Right cardiac atrium (tissue), 5 donors: ENCODE data around the gene RDX. TPM values are rescaled to one million over a fixed set of nuclear protein-coding genes. Genes with fewer than 3 reads are reported as not detected.
"Not testable (repeated sequence)": the region's sequence is repeated elsewhere in the genome, so short reads cannot be mapped to it uniquely, and the experiment has no call there.

Source experiments
- ATAC-seq, 2 donors: fragments of 200-7000 bp; cut with Tn5 transposase; one replicate each; pipeline versions ENCODE4 v1.8.0 to v1.9.1; 2020; ENCODE audit warnings: moderate library complexity in 2 of 2, mild to moderate bottlenecking in 1 of 2
- DNase-seq, 3 donors: peaks; one replicate each; pipeline ENCODE4 v3.0.0-alpha.2; 2020
- H3K27ac ChIP-seq: one replicate; pipeline ENCODE4 v1.5.1; 2013; ENCODE audit warnings: mild to moderate bottlenecking, low read length, control low read depth, moderate library complexity
- H3K27me3 ChIP-seq: one replicate; pipeline ENCODE4 v1.6.1; 2013; ENCODE audit not compliant: control insufficient read depth, insufficient read depth
- H3K4me1 ChIP-seq: one replicate; pipeline ENCODE4 v1.6.1; 2013; ENCODE audit warnings: low read length; ENCODE audit not compliant: control insufficient read depth, insufficient read depth
- H3K4me3 ChIP-seq: one replicate; pipeline ENCODE4 v1.5.1; 2013; ENCODE audit warnings: low read length, control low read depth
- H3K9me3 ChIP-seq: one replicate; pipeline ENCODE4 v1.6.1; 2013; ENCODE audit warnings: low read length; ENCODE audit not compliant: control insufficient read depth
- WGBS: extraction: QIAGEN DNeasy Blood & Tissue Kit; methylation state at CpG from one replicate; pipeline ENCODE4 v1.1.7; 2013; 5-methylcytosine and 5-hydroxymethylcytosine counted together
- intact Hi-C, 4 donors: fragments of 100-400 bp; cut with DNase I; formaldehyde crosslinking; loops; one replicate each; pipeline versions ENCODE4 v1.11.0 to v1.14.0; 2022 to 2023
- polyA plus RNA-seq: library from polyadenylated mRNA; stranded (reverse); fragments of 200-250 nt; gene quantifications from one replicate; pipeline ENCODE4 v1.2.3, GENCODE V29; 2013
- total RNA-seq, 4 donors: library from RNA; stranded (reverse); fragmentation: NEBNext Ultra II Directional; extraction: Animal tissue kit (Norgen Biotek cat#: 25700); gene quantifications; one replicate each; pipeline ENCODE4 v1.2.1, GENCODE V29; 2021
- donor health status: healthy with polysubstance abuse.
- donor health status: DM: no; HTN: yes; CAD: no.
- donor health status: DM: no; HTN: no; CAD: no.
- donor health status: DM: no; HTN: yes; CAD: no; lungs with severe emphysema.
- donor health status: DM: yes; HTN: yes; CAD: no.

RDX gene
- total and polyA plus RNA-seq, 5 donors = 37.5 to 135 (median 118) TPM

DNA sequence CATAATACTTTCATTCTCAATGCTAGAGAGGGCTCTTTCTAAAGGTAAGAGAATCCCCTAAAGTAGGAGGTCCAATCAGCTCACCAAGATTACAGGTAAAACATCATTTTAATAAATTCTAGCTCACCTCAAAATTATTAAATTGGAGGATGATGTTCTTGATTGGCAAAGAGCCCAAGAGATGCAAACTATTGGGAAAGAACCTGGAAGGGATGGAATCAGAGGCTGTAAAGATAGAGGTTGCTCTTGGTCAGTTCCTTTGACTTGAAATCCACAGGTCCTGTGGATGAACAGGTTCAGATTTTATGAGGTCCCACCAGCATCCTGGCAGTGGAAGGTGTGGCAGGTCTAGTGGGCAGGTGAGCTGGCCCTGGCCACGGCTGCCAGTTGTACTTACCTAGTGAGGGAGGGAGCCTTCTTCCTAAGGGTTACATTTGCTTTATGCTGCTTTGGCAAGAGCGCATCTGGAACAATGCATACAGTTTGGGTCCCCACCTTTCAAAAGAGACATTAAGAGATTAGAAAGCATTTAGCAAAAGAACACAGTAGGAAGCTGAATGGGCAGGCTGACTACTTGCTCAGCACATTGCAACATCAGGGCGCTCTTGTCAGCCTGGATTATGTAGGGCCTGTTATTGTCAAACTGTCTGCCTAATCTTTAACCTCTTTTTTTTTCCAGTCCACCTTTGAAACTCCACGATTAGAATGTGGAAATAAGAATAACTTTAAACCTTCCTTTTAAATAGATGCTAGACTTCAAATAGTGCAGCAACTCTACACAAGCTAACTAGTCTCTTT lies 97.0 kb downstream of the RDX start:
- Histone ChIP-seq H3K27me3 (no peaks in the 10 kb centered on the region), H3K4me3 (no peak overlapping the region), H3K4me1 (no peaks in the 10 kb centered on the region), H3K9me3 (no peaks in the 10 kb centered on the region), H3K27ac (no peak overlapping the region)
- intact Hi-C loops = no loop called here
- ATAC-seq = no peak
- WGBS = 81% methylated on average over 4 of the region's 4 CpGs
- DNase-seq = no peak

DNA sequence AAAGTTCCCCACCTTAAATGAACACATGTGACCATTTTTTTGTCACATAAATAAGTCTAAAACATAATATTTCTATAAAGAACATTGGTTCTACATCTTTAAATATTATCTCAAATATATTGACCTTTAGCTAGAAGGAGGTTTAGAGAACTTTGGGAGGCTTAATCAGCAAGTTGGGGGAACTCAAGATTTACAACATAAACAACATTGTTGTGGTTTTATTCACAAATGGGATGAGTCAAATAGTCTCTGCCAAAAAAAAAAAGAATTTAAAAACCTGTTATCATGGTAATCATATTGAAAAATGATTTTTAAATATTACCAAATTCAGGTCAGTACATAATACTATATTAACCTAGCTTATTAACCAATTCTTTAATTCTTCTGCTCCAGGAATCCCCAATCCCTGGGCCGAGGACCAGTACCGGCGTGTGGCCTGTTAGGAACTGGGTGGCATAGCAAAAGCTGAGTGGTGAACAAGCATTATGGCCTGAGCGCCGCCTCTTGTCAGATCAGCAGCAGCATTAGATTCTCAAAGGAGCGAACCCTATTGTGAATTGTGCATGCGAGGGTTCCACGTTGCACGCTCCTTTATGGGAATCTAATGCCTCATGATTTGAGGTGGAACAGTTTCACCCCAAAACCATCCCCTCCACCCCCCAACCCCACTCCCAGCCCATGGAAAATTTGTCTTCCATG lies 98.2 kb downstream of the RDX start:
- Histone ChIP-seq H3K9me3 (no peaks in the 10 kb centered on the region), H3K4me3 (no peak overlapping the region), H3K4me1 (no peaks in the 10 kb centered on the region), H3K27me3 (no peaks in the 10 kb centered on the region), H3K27ac (no peak overlapping the region)
- WGBS = 95% methylated on average over 9 of the region's 9 CpGs
- ATAC-seq (no peak), DNase-seq (no peak)
- intact Hi-C loops = no loop called here

DNA sequence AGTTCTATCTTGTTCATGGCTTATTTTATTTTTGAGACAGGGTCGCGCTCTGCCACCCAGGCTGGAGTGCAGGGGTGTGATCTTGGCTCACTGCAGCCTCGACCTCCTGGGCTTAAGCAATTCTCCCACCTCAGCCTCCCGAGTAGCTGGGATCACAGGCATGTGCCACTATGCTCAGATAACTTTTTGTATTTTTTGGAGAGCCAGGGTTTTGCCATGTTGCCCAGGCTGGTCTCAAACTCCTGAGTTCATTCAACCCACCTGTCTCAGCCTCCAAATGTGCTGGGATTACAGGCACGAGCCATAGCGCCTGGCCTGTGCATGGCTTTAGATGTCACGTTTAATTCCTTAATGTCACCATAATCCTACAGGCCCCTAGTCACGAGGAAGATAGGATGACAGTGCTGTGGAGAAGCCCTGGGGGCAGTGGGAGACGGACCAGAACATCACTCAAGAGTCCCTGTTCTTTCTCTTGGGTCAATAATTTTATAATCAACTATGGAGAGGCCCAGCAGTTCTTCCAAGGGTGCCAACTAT lies 99.5 kb downstream of the RDX start:
- ATAC-seq (no peak), DNase-seq (no peak)
- no peaks in the 10 kb centered on the region for H3K27me3 ChIP-seq
- WGBS = 93% methylated on average over 9 of the region's 9 CpGs
- no peaks in the 10 kb centered on the region for H3K9me3 ChIP-seq
- no peak overlapping the region for H3K27ac ChIP-seq
- no peaks in the 10 kb centered on the region for H3K4me1 ChIP-seq
- no peak overlapping the region for H3K4me3 ChIP-seq
- intact Hi-C loops = no loop called here

DNA sequence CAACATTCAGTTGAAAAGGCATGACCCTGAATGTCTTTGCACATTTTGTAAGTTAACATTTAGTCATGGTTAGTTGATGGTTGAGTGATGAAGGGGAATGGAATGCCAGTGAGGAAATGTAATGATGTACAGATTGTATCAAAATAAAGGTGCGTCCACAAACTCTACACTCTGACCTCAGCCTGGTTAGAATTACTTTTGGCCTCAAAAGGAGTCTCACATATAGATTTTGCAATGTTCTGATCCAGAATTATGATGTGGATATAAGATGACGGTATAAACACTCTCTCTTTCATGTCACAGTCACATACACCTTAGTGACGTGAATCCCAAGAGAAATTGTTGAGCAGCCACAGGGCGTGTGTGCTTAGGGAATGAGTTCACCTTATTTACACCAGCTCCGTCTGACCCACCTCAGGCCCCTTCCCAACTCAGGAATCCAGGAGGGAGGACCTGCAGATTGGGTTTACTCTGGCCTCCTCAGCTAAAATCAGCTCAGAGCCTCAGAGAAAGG lies 100.1 kb downstream of the RDX start:
- Histone ChIP-seq H3K27ac (no peak overlapping the region), H3K9me3 (no peaks in the 10 kb centered on the region), H3K4me1 (no peaks in the 10 kb centered on the region), H3K27me3 (no peaks in the 10 kb centered on the region), H3K4me3 (no peak overlapping the region)
- no peak for ATAC-seq
- intact Hi-C loops = no loop called here
- 96% methylated on average over 5 of the region's 5 CpGs for WGBS
- DNase-seq = no peak

DNA sequence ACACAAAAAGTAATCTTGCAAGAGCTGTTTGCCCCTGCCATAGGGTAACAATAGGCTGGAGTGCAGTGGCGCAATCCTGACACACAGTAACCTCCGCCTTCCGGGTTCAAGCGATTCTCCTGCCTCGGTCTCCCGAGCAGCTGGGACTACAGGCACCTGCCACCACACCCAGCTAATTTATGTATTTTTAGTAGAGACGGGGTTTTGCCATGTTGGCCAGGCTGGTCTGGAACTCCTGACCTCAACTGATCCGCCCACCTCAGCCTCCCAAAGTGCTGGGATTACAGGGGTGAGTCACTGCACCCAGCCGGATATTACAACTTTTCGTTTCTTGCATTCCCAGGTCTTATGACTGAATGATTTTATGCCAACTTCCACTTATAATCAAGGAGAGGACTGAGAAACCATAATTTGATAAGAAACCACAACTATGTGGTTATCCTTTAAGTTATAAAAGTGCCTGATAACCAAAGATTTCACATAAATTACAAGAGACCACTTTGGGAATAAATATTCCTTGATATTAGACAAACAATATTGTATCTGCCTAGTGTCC lies 102.1 kb downstream of the RDX start:
- H3K27ac ChIP-seq, H3K9me3 ChIP-seq, intact Hi-C loops, H3K4me3 ChIP-seq, ATAC-seq, H3K4me1 ChIP-seq, H3K27me3 ChIP-seq, DNase-seq: not testable (repeated sequence)
- 80% methylated on average over 10 of the region's 10 CpGs for WGBS

DNA sequence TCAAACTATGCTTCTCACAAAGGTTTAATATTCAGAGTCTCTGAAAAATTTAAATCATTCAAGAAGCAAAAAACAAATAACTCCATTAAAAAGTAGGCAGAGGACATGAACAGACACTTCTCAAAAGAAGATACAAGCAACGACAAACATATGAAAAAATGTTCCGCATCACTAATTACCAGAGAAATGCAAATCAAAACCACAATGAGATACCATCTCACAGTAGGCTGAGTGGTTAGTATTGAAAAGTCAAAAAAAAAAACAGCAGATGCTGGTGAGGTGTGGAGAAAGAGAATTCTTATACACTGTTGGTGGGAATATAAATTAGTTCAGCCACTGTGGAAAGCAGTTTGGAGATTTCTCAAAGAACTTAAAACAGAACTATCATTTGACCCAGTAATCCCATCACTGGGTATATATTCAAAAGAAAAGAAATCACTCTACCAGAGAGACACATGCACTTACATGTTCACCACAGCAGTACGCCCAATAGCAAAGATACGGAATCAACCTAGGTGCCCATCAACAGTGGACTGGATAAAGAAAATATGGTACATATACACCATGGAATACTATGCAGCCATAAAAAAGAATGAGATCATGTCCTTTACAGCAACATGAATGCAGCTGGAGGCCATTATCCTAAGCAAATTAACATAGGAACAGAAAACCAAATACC lies 103.7 kb downstream of the RDX start:
- DNase-seq, H3K27me3 ChIP-seq, intact Hi-C loops, H3K4me3 ChIP-seq, H3K9me3 ChIP-seq, H3K4me1 ChIP-seq, H3K27ac ChIP-seq, ATAC-seq: not testable (repeated sequence)
- 92% methylated on average over 4 of the region's 4 CpGs for WGBS

DNA sequence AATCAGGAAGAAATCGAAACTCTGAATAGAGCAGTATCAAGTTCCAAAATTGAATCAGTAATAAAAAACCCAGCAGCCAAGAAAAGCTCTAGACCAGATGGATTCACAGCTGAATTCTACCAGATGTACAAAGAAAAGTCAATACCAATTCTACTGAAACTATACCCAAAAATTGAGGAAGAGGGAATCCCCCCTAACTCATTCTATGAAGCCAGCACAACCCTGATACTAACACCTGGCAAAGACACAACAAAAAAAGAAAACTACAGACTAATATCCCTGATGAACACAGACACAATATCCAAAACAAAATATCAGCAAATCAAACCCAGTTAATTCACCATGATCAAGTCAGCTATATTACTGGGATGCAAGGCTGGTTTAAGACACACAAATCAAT lies 105.5 kb downstream of the RDX start:
- H3K4me3 ChIP-seq = no peak overlapping the region
- WGBS = 86% methylated on average over 1 of the region's 1 CpG
- no peak overlapping the region for H3K27ac ChIP-seq
- intact Hi-C loops = no loop called here
- DNase-seq = no peak
- no peak for ATAC-seq
- no peaks in the 10 kb centered on the region for H3K27me3 ChIP-seq
- no peaks in the 10 kb centered on the region for H3K9me3 ChIP-seq
- no peaks in the 10 kb centered on the region for H3K4me1 ChIP-seq

DNA sequence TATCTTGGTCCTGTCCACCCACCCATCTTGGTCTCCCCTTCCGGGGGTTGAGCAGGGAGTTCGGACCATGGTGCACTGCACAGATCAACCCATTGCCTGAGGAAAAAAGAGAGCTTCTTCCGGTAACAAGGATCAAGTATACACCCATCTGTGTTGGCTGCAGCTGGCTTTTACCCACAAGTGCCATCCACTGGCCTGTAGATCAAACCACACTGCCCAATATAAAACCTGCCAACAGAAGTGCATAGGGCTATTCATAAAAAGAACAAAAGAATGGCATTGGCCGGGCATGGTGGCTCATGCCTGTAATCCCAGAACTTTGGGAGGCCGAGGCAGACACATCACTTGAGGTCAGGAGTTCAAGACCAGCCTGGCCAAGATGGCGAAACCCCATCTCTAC lies 108.7 kb downstream of the RDX start:
- Histone ChIP-seq H3K27me3 (no peaks in the 10 kb centered on the region), H3K4me3 (no peak overlapping the region), H3K27ac (no peak overlapping the region), H3K4me1 (no peaks in the 10 kb centered on the region), H3K9me3 (no peaks in the 10 kb centered on the region)
- ATAC-seq (no peak), DNase-seq (no peak)
- intact Hi-C loops = no loop called here
- 87% methylated on average over 6 of the region's 6 CpGs for WGBS

DNA sequence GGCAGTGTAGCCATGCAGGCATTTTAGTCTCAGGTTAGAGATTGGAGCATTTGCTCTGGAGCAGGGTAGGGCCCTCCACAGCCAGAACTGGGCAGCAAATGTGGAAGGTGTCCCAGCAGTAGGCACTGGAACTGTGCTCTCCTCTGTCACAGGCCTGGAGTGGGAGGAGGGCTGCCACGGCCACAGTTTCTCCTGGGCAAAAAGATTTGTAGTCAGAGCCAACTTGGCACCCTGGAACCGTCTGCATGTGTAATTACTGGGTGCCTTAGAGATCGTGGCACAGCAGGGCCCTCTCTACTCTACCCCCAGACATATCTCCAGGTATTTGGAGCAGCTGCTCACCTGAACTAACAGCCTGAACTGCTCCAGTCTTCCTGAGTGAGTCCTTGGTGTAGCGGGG lies 109.5 kb downstream of the RDX start:
- Histone ChIP-seq H3K4me1 (no peaks in the 10 kb centered on the region), H3K9me3 (no peaks in the 10 kb centered on the region), H3K4me3 (no peak overlapping the region), H3K27me3 (no peaks in the 10 kb centered on the region), H3K27ac (no peak overlapping the region)
- ATAC-seq (peak in 1 of 2 donors; percentile 11), DNase-seq (no peak)
- WGBS = 90% methylated on average over 4 of the region's 4 CpGs
- intact Hi-C loops = no loop called here

DNA sequence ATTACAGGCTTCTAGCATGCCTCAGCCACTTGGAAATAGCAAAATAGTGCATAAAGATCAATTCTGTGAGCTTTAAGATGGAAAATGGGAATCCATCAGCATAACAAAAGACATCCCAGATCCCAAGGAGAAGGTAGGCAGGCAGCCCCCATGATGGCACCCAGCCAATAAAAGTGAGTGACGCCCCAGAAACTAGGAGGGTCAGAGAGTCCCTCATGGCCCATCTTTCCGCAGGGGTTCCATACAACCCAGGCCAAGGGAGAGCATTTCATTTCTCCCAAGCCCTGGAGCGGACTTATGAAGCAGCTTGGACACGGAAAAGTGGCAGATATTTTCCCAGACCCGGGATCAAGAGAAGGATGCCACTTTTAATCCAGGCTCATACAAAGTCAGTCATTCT lies 110.0 kb downstream of the RDX start:
- no peaks in the 10 kb centered on the region for H3K4me1 ChIP-seq
- ATAC-seq (no peak), DNase-seq (no peak)
- intact Hi-C loops = no loop called here
- H3K27ac ChIP-seq = no peak overlapping the region
- WGBS = 93% methylated on average over 5 of the region's 5 CpGs
- no peaks in the 10 kb centered on the region for H3K9me3 ChIP-seq
- H3K27me3 ChIP-seq = no peaks in the 10 kb centered on the region
- H3K4me3 ChIP-seq = no peak overlapping the region

DNA sequence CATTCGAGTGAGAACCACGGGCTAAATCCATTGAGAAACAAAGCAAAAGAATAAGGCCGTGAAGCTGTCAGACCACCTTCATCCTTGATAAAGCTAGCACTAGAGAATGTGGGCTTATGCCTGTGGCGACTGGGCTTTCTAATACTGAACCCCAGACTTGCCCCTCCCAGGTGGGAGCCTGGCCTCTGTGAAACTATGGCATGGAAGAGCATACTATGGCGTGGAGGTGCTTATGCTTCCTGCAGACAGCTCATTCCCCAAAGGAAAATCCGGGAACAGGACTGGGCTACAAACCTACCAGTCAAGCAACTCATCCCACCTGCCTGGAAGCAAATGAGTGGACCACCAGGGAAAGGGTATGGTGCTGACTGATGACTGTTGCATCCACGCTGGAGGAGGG lies 110.8 kb downstream of the RDX start:
- H3K27me3 ChIP-seq = no peaks in the 10 kb centered on the region
- intact Hi-C loops = no loop called here
- ATAC-seq (no peak), DNase-seq (no peak)
- no peak overlapping the region for H3K4me3 ChIP-seq
- no peaks in the 10 kb centered on the region for H3K9me3 ChIP-seq
- no peak overlapping the region for H3K27ac ChIP-seq
- no peaks in the 10 kb centered on the region for H3K4me1 ChIP-seq
- 83% methylated on average over 7 of the region's 7 CpGs for WGBS
